ENCODE data around the gene SLC35B2. TPM values are rescaled to one million over a fixed set of nuclear protein-coding genes. Genes with fewer than 3 reads are reported as not detected.

The SLC35B2 gene
- total RNA-seq, 1 donor from 2014 or later, result 55.6 TPM

GRCh38 chr6:44269178-44269920 is 12.0 kb upstream of the SLC35B2 start:
- no peak for DNase-seq (ENCODE audit: low read depth)

- peak; percentile 61 for DNase-seq (ENCODE audit: low read depth)
Observed at GRCh38 chr6:44268095-44268628, 10.8 kb upstream of the SLC35B2 start.

GRCh38 chr6:44267252-44267651 is 9.9 kb upstream of the SLC35B2 start:
- DNase-seq (ENCODE audit: low read depth), result no peak

- no peak for DNase-seq (ENCODE audit: low read depth)
Observed at GRCh38 chr6:44266347-44266746, 9.0 kb upstream of the SLC35B2 start.

GRCh38 chr6:44265722-44266233 is 8.4 kb upstream of the SLC35B2 start:
- no peak for DNase-seq (ENCODE audit: low read depth)

GRCh38 chr6:44265007-44265721 is 7.8 kb upstream of the SLC35B2 start, which contains the start of gene NFKBIE:
Gene NFKBIE (minus strand): TSS chr6:44265551. CDS start chr6:44265346, 205 bp downstream.
- peak; percentile 90 for DNase-seq (ENCODE audit: low read depth)

GRCh38 chr6:44264154-44265006 is 7.1 kb upstream of the SLC35B2 start:
- no peak for DNase-seq (ENCODE audit: low read depth)

GRCh38 chr6:44263354-44264100 is 6.2 kb upstream of the SLC35B2 start:
- no peak for DNase-seq (ENCODE audit: low read depth)

GRCh38 chr6:44262467-44263353 is 5.4 kb upstream of the SLC35B2 start:
- no peak for DNase-seq (ENCODE audit: low read depth)

GRCh38 chr6:44261581-44261980 is 4.3 kb upstream of the SLC35B2 start:
- no peak for DNase-seq (ENCODE audit: low read depth)

GRCh38 chr6:44260451-44261297 is 3.3 kb upstream of the SLC35B2 start:
- no peak for DNase-seq (ENCODE audit: low read depth)

- no peak for DNase-seq (ENCODE audit: low read depth)
Observed at GRCh38 chr6:44260011-44260410, 2.7 kb upstream of the SLC35B2 start.

GRCh38 chr6:44258921-44259320 is 1.6 kb upstream of the SLC35B2 start:
- no peak for DNase-seq (ENCODE audit: low read depth)

GRCh38 chr6:44258325-44258863 is 1.1 kb upstream of the SLC35B2 start:
- DNase-seq (ENCODE audit: low read depth), result no peak

- no peak for DNase-seq (ENCODE audit: low read depth)
Observed at GRCh38 chr6:44257753-44258324, 511 bp upstream of the SLC35B2 start.

- DNase-seq (ENCODE audit: low read depth), result no peak
Observed at GRCh38 chr6:44256775-44257024, 628 bp downstream of the SLC35B2 start.

- no peak for DNase-seq (ENCODE audit: low read depth)
Observed at GRCh38 chr6:44255871-44256774, 1.2 kb downstream of the SLC35B2 start.

Data from myocyte (in vitro differentiated cells).